CD4-positive, alpha-beta T cell treated with Interleukin-17A for 1 hour (primary cell): ENCODE measurements around the gene ZNF577.
A peak's percentile ranks its signal among the peaks of the same experiment; 100 is the strongest.

Source experiments
- DNase-seq: peaks from one replicate; pipeline ENCODE4 v3.0.0-alpha.2; 2020

ZNF577 gene

GRCh38 chr19:51861870-51862622 lies 25.7 kb downstream of the ZNF577 start:
- DNase-seq: no peak

- no peak for DNase-seq
These were observed 50.6 kb downstream of the ZNF577 start for GRCh38 chr19:51837145-51837544.

DNA sequence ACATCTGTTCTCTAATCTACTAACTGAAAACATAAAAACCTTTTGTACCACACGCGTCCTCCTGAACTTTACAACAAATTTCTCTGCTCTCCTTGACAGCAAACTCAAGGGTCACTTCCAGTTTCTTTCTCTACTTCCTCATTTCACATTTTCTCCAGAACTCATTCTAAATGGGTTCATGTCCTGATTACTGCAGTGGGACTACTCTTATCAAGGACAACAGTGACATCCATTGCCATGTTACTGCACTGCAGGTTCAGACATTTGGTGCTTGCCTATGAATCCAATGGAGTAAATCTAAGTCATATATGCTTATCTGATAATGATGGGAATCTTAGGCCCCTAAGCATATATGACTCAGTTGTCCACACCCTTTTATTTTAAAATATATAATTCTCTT lies 57.5 kb downstream of the ZNF577 start:
- peak; percentile 29 for DNase-seq

DNA sequence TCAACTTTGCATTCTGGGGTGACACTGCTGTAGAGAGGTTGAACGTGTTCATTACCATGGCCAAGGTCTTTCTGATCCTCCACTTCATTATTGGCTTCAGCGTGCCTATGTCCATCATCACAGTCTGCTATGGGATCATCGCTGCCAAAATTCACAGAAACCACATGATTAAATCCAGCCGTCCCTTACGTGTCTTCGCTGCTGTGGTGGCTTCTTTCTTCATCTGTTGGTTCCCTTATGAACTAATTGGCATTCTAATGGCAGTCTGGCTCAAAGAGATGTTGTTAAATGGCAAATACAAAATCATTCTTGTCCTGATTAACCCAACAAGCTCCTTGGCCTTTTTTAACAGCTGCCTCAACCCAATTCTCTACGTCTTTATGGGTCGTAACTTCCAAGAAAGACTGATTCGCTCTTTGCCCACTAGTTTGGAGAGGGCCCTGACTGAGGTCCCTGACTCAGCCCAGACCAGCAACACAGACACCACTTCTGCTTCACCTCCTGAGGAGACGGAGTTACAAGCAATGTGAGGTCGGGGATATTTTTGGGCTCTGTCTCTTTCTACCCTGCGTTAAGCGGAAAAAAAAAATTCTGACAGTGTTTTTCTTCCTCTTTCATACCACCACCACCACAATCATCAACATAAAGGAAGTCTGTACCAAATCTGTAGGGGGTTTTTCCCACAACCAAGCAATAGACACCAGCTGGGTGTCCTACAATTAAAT lies 63.3 kb downstream of the ZNF577 start:
- DNase-seq: peak; percentile 30

DNA sequence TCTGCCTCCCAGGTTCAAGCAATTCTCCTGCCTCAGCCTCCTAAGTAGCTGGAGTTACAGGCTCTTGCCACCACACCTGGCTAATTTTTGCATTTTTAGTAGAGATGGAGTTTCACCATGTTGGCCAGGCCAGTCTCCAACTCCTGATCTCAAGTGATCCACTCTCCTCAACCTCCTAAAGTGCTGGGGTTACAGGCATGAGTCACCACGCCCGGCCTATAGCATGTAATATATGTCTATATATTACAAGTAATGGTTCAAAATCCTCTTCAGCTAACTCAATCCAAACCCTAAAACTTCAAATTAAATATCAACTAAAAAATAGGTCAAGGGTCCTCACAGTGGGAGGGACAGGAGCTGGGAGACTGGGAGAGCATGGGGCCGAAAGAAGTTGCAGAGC lies 64.8 kb downstream of the ZNF577 start:
- DNase-seq: no peak

DNA sequence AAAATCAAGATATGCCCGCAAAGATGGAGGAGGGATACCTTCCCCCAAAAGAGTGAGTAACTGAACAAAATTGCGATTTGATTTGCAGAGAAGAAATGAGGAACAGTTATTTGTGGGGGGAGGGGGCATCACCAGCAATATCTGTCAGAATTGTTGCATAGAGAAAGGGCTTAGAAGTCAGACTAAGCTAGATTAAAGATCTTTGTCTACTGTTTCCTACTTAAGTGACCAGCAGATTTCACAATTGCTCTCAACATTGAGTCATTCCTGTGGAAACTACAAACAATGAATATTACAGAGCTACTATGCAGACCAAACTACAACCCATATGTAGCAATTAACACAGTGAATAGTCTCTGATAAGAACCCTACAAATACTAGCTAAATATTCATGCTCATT lies 65.4 kb downstream of the ZNF577 start:
- DNase-seq: peak; percentile 13

DNA sequence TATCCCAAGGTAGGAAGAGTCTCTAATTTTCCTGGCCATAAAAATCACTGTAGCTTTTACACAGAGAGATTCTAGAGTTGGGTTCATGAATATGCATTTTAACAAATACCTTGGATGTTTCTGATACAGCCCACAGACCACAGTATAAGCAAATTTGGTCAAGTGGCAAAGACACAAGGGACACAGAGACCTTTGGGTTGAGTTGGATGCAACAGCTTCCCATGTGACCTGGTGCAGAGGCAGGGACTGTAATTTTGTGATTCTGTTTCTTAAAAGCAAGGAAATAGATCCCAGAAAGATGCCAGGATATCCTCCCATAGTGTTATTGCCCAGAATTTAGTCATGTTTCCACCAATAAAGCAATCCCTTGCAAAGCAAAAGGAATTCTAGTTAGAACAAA lies 65.8 kb downstream of the ZNF577 start:
- no peak for DNase-seq

- no peak for DNase-seq
These were observed 66.3 kb downstream of the ZNF577 start for GRCh38 chr19:51821456-51821855.
